GM23338 (cell line): Measurements from ENCODE around the gene KIF3B. TPM values are rescaled to one million over a fixed set of nuclear protein-coding genes. Genes with fewer than 3 reads are reported as not detected.
A peak's percentile ranks its signal among the peaks of the same experiment; 100 is the strongest.

Experiments
- ATAC-seq: fragments of 200-7000 bp; cut with Tn5 transposase; 3 replicates; pipeline ENCODE4 v1.9.1; 2020
- DNase-seq: peaks from one replicate; pipeline ENCODE4 v3.0.0-alpha.2; 2015; ENCODE audit warnings: low spot score
- H2AFZ ChIP-seq: fragments of 200-600 bp; sonication (generic); 2 replicates; pipeline ENCODE4 v1.8.0; 2016; ENCODE audit warnings: antibody characterized with exemption, mild to moderate bottlenecking, moderate library complexity
- H3F3A ChIP-seq: fragments of 200-600 bp; sonication (generic); replicated peaks from 2 replicates; pipeline ENCODE4 v1.8.0; 2017; ENCODE audit warnings: antibody characterized with exemption, mixed run types, low read depth
- H3K27ac ChIP-seq: fragments of 200-600 bp; sonication (generic); 2 replicates; pipeline ENCODE4 v1.6.1; 2016; ENCODE audit warnings: low read depth
- H3K27me3 ChIP-seq: fragments of 200-600 bp; sonication (generic); 2 replicates; pipeline ENCODE4 v1.8.0; 2016; ENCODE audit warnings: mild to moderate bottlenecking, mixed run types, moderate library complexity; ENCODE audit not compliant: insufficient read depth
- H3K36me3 ChIP-seq: fragments of 200-600 bp; sonication (generic); 2 replicates; pipeline ENCODE4 v1.8.0; 2016; ENCODE audit warnings: mild to moderate bottlenecking; ENCODE audit not compliant: insufficient read depth
- H3K4me1 ChIP-seq: fragments of 200-600 bp; sonication (generic); 2 replicates; pipeline ENCODE4 v1.8.0; 2016; ENCODE audit warnings: mild to moderate bottlenecking, moderate library complexity; ENCODE audit not compliant: insufficient read depth
- H3K4me2 ChIP-seq: fragments of 200-600 bp; sonication (generic); 2 replicates; pipeline ENCODE4 v1.7.1; 2017; ENCODE audit warnings: mixed run types
- H3K4me3 ChIP-seq: fragments of 200-600 bp; sonication (generic); 2 replicates; pipeline ENCODE4 v1.6.1; 2016; ENCODE audit warnings: mixed run types
- H3K79me2 ChIP-seq: fragments of 200-600 bp; sonication (generic); replicated peaks from 2 replicates; pipeline ENCODE4 v1.8.0; 2017; ENCODE audit warnings: mild to moderate bottlenecking; ENCODE audit not compliant: insufficient read depth
- H3K9me2 ChIP-seq: fragments of 200-600 bp; sonication (generic); 2 replicates; pipeline ENCODE4 v1.8.0; 2017; ENCODE audit not compliant: insufficient read depth
- H4K20me1 ChIP-seq: fragments of 200-600 bp; sonication (generic); replicated peaks from 2 replicates; pipeline ENCODE4 v1.8.0; 2017; ENCODE audit warnings: mild to moderate bottlenecking; ENCODE audit not compliant: insufficient read depth
- H3K27ac Mint-ChIP-seq: 2 replicates; pipeline ENCODE4 v1.8.0; 2020; ENCODE audit warnings: inconsistent platforms, mild to moderate bottlenecking, moderate library complexity, mixed read lengths
- H3K27me3 Mint-ChIP-seq: 3 replicates; pipeline ENCODE4 v1.8.0; 2022; ENCODE audit warnings: low read depth, mild to moderate bottlenecking, moderate library complexity, mixed read lengths, inconsistent platforms; ENCODE audit not compliant: insufficient read depth, poor library complexity
- H3K36me3 Mint-ChIP-seq: 3 replicates; pipeline ENCODE4 v1.8.0; 2021; ENCODE audit warnings: low read depth, mild to moderate bottlenecking, inconsistent platforms, moderate library complexity, mixed read lengths
- H3K4me1 Mint-ChIP-seq: 3 replicates; pipeline ENCODE4 v1.8.0; 2020; ENCODE audit warnings: mild to moderate bottlenecking, inconsistent platforms, mixed read lengths
- H3K4me3 Mint-ChIP-seq: 3 replicates; pipeline ENCODE4 v1.8.0; 2021; ENCODE audit warnings: moderate library complexity, mild to moderate bottlenecking, inconsistent platforms, mixed read lengths
- H3K9me3 Mint-ChIP-seq: 3 replicates; pipeline ENCODE4 v1.8.0; 2020; ENCODE audit warnings: moderate library complexity, mild to moderate bottlenecking, inconsistent platforms, mixed read lengths
- CREB1 ChIP-seq: fragments of 250-450 bp; sonication (Bioruptor Pico); IDR thresholded peaks from 2 replicates; pipeline ENCODE4 v1.5.0; 2020; ENCODE audit warnings: low read depth, mild to moderate bottlenecking, moderate library complexity
- EZH2 ChIP-seq: fragments of 200-600 bp; sonication (generic); IDR thresholded peaks from one replicate; pipeline ENCODE4 v1.8.0; 2017; ENCODE audit warnings: antibody characterized with exemption, mild to moderate bottlenecking, low read depth; ENCODE audit not compliant: unreplicated experiment
- EZH2phosphoT487 ChIP-seq: fragments of 200-600 bp; sonication (generic); IDR thresholded peaks from one replicate; pipeline ENCODE4 v1.8.1; 2018; ENCODE audit warnings: antibody characterized with exemption; ENCODE audit not compliant: unreplicated experiment
- JUNB ChIP-seq: IDR thresholded peaks from one replicate; pipeline ENCODE4 v1.6.1; 2016; ENCODE audit warnings: antibody characterized with exemption; ENCODE audit not compliant: unreplicated experiment
- NANOG ChIP-seq: IDR thresholded peaks from 2 replicates; pipeline ENCODE4 v1.6.1; 2016; ENCODE audit warnings: antibody characterized with exemption, borderline replicate concordance
- POLR2AphosphoS5 ChIP-seq: IDR thresholded peaks from 2 replicates; pipeline ENCODE4 v1.6.1; 2016; ENCODE audit warnings: antibody characterized with exemption, low read depth
- STAT1 ChIP-seq: IDR thresholded peaks from one replicate; pipeline ENCODE4 v1.6.1; 2016; ENCODE audit warnings: antibody characterized with exemption; ENCODE audit not compliant: unreplicated experiment
- ZNF114 ChIP-seq: fragments of 250-450 bp; sonication (Bioruptor Pico); IDR thresholded peaks from 2 replicates; pipeline ENCODE4 v1.5.0; 2020; ENCODE audit warnings: mild to moderate bottlenecking, moderate library complexity
- ZNF331 ChIP-seq: fragments of 250-450 bp; sonication (Bioruptor Pico); IDR thresholded peaks from 2 replicates; pipeline ENCODE4 v1.5.0; 2020; ENCODE audit warnings: low read depth, mild to moderate bottlenecking, moderate library complexity
- polyA plus RNA-seq: library from polyadenylated mRNA; unstranded; fragments of >200 nt; fragmentation: Nextera tagmentation; extraction: Ambion mirVana; gene quantifications from 2 replicates; pipeline ENCODE4 v1.2.1, GENCODE V29; 2016
- total RNA-seq: library from RNA; depleted of rRNA; stranded (reverse); fragments of >200 nt; shearing (Covaris generic); gene quantifications from 2 replicates; pipeline ENCODE4 v1.2.3, GENCODE V29; 2014
- TF ChIP-seq, protein P1 (sequence below), 2 experiments: fragments of 200-600 bp in 1 of 2; sonication (generic) in 1 of 2; conservative IDR thresholded peaks; 2 replicates each; pipeline versions ENCODE4 v1.5.1 to v1.6.1; 2016 to 2017; ENCODE audit warnings: antibody characterized with exemption in 2 of 2, low read depth in 2 of 2, mild to moderate bottlenecking in 2 of 2, moderate library complexity in 1 of 2
- TF ChIP-seq, protein P2 (sequence below): fragments of 250-450 bp; sonication (Bioruptor Pico); IDR thresholded peaks from 2 replicates; pipeline ENCODE4 v1.5.0; 2020; ENCODE audit warnings: mild to moderate bottlenecking, moderate library complexity
- TF ChIP-seq, protein P3 (sequence below): IDR thresholded peaks from one replicate; pipeline ENCODE4 v1.6.1; 2018; ENCODE audit warnings: antibody characterized with exemption; ENCODE audit not compliant: unreplicated experiment
- TF ChIP-seq, protein P4 (sequence below): IDR thresholded peaks from 2 replicates; pipeline ENCODE4 v1.6.1; 2016; ENCODE audit warnings: antibody characterized with exemption

KIF3B gene
- total and polyA plus RNA-seq, 2 experiments from 2014 or later = 6.1 to 22.8 TPM

DNA sequence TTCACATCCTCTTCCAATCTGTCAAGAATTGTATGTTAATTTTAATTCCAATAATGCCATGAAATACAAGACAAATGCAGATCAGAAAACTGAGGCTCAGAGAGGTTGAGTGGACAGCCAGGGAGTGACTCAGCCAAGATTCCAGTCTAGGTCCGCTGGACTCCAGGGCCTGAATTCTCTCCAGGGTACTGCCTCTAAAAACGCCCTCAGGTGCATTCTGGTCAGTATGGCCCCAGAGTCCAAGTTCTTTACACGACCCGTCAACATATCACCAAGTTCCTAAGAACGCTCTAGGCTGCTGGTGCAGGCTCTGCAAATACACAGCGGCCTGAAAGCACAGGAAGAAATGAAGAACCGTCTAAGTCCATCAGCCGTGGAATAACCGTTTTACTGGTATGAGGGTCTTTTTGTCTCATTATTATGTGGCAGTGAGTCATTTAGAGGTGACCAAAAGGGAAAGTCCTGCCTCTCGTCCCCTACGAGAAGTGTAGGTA is 80.0 kb downstream of the KIF3B start:
- Histone ChIP-seq H3K4me3 (peak overlapping the region; percentile 93), H3K27me3 (peaks cover 56% of the 10 kb centered on the region), H3K79me2 (peaks cover 30% of the 10 kb centered on the region), H3K4me2 (peak overlapping the region; percentile 100), H3K36me3 (no peaks in the 10 kb centered on the region), H4K20me1 (peaks cover 31% of the 10 kb centered on the region), H3K27ac (no peak overlapping the region), H3K9me2 (no peaks in the 10 kb centered on the region), H3K4me1 (peaks cover 21% of the 10 kb centered on the region), H2AFZ (peak overlapping the region; percentile 100), H3F3A (peaks cover 18% of the 10 kb centered on the region)
- peak overlapping the region; percentile 97 for H3K4me3 Mint-ChIP-seq
- no peak overlapping the region; the same call in 1 of the 2 replicates for H3K27ac Mint-ChIP-seq
- H3K27me3 Mint-ChIP-seq = peaks cover 44% of the 10 kb centered on the region
- no peaks in the 10 kb centered on the region; the same call in 2 of the 3 replicates for H3K9me3 Mint-ChIP-seq
- peak; percentile 3 for ATAC-seq
- peaks cover 6% of the 10 kb centered on the region; the same call in 1 of the 3 replicates for H3K36me3 Mint-ChIP-seq
- peaks cover 12% of the 10 kb centered on the region for H3K4me1 Mint-ChIP-seq
- TF ChIP-seq JUNB (no peak), EZH2phosphoT487 (no peak), ZNF114 (CRISPR knock-in tag) (no peak), STAT1 (no peak), NANOG (no peak), POLR2AphosphoS5 (no peak), EZH2 (no peak), ZNF331 (no peak), CREB1 (CRISPR knock-in tag) (no peak)
- TF ChIP-seq, protein P1, sequence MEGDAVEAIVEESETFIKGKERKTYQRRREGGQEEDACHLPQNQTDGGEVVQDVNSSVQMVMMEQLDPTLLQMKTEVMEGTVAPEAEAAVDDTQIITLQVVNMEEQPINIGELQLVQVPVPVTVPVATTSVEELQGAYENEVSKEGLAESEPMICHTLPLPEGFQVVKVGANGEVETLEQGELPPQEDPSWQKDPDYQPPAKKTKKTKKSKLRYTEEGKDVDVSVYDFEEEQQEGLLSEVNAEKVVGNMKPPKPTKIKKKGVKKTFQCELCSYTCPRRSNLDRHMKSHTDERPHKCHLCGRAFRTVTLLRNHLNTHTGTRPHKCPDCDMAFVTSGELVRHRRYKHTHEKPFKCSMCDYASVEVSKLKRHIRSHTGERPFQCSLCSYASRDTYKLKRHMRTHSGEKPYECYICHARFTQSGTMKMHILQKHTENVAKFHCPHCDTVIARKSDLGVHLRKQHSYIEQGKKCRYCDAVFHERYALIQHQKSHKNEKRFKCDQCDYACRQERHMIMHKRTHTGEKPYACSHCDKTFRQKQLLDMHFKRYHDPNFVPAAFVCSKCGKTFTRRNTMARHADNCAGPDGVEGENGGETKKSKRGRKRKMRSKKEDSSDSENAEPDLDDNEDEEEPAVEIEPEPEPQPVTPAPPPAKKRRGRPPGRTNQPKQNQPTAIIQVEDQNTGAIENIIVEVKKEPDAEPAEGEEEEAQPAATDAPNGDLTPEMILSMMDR (conservative IDR thresholded peaks at IDR 0.05; ENCODE audit: low read depth in 2 of 2) = no peak
- TF ChIP-seq, protein P2, sequence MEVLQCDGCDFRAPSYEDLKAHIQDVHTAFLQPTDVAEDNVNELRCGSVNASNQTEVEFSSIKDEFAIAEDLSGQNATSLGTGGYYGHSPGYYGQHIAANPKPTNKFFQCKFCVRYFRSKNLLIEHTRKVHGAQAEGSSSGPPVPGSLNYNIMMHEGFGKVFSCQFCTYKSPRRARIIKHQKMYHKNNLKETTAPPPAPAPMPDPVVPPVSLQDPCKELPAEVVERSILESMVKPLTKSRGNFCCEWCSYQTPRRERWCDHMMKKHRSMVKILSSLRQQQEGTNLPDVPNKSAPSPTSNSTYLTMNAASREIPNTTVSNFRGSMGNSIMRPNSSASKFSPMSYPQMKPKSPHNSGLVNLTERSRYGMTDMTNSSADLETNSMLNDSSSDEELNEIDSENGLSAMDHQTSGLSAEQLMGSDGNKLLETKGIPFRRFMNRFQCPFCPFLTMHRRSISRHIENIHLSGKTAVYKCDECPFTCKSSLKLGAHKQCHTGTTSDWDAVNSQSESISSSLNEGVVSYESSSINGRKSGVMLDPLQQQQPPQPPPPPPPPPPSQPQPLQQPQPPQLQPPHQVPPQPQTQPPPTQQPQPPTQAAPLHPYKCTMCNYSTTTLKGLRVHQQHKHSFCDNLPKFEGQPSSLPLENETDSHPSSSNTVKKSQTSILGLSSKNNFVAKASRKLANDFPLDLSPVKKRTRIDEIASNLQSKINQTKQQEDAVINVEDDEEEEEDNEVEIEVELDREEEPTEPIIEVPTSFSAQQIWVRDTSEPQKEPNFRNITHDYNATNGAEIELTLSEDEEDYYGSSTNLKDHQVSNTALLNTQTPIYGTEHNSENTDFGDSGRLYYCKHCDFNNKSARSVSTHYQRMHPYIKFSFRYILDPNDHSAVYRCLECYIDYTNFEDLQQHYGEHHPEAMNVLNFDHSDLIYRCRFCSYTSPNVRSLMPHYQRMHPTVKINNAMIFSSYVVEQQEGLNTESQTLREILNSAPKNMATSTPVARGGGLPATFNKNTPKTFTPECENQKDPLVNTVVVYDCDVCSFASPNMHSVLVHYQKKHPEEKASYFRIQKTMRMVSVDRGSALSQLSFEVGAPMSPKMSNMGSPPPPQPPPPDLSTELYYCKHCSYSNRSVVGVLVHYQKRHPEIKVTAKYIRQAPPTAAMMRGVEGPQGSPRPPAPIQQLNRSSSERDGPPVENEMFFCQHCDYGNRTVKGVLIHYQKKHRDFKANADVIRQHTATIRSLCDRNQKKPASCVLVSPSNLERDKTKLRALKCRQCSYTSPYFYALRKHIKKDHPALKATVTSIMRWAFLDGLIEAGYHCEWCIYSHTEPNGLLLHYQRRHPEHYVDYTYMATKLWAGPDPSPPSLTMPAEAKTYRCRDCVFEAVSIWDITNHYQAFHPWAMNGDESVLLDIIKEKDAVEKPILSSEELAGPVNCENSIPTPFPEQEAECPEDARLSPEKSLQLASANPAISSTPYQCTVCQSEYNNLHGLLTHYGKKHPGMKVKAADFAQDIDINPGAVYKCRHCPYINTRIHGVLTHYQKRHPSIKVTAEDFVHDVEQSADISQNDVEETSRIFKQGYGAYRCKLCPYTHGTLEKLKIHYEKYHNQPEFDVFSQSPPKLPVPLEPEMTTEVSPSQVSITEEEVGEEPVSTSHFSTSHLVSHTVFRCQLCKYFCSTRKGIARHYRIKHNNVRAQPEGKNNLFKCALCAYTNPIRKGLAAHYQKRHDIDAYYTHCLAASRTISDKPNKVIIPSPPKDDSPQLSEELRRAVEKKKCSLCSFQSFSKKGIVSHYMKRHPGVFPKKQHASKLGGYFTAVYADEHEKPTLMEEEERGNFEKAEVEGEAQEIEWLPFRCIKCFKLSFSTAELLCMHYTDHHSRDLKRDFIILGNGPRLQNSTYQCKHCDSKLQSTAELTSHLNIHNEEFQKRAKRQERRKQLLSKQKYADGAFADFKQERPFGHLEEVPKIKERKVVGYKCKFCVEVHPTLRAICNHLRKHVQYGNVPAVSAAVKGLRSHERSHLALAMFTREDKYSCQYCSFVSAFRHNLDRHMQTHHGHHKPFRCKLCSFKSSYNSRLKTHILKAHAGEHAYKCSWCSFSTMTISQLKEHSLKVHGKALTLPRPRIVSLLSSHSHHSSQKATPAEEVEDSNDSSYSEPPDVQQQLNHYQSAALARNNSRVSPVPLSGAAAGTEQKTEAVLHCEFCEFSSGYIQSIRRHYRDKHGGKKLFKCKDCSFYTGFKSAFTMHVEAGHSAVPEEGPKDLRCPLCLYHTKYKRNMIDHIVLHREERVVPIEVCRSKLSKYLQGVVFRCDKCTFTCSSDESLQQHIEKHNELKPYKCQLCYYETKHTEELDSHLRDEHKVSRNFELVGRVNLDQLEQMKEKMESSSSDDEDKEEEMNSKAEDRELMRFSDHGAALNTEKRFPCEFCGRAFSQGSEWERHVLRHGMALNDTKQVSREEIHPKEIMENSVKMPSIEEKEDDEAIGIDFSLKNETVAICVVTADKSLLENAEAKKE = no peak
- TF ChIP-seq, protein P3, sequence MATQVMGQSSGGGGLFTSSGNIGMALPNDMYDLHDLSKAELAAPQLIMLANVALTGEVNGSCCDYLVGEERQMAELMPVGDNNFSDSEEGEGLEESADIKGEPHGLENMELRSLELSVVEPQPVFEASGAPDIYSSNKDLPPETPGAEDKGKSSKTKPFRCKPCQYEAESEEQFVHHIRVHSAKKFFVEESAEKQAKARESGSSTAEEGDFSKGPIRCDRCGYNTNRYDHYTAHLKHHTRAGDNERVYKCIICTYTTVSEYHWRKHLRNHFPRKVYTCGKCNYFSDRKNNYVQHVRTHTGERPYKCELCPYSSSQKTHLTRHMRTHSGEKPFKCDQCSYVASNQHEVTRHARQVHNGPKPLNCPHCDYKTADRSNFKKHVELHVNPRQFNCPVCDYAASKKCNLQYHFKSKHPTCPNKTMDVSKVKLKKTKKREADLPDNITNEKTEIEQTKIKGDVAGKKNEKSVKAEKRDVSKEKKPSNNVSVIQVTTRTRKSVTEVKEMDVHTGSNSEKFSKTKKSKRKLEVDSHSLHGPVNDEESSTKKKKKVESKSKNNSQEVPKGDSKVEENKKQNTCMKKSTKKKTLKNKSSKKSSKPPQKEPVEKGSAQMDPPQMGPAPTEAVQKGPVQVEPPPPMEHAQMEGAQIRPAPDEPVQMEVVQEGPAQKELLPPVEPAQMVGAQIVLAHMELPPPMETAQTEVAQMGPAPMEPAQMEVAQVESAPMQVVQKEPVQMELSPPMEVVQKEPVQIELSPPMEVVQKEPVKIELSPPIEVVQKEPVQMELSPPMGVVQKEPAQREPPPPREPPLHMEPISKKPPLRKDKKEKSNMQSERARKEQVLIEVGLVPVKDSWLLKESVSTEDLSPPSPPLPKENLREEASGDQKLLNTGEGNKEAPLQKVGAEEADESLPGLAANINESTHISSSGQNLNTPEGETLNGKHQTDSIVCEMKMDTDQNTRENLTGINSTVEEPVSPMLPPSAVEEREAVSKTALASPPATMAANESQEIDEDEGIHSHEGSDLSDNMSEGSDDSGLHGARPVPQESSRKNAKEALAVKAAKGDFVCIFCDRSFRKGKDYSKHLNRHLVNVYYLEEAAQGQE = no peak
- TF ChIP-seq, protein P4, sequence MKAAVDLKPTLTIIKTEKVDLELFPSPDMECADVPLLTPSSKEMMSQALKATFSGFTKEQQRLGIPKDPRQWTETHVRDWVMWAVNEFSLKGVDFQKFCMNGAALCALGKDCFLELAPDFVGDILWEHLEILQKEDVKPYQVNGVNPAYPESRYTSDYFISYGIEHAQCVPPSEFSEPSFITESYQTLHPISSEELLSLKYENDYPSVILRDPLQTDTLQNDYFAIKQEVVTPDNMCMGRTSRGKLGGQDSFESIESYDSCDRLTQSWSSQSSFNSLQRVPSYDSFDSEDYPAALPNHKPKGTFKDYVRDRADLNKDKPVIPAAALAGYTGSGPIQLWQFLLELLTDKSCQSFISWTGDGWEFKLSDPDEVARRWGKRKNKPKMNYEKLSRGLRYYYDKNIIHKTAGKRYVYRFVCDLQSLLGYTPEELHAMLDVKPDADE = no peak
- peak; percentile 51 for DNase-seq
